GM23338 (cell line): ENCODE results near the gene WFDC8.

Experiments
- CREB1 ChIP-seq: fragments of 250-450 bp; sonication (Bioruptor Pico); IDR thresholded peaks from 2 replicates; pipeline ENCODE4 v1.5.0; 2020; ENCODE audit warnings: low read depth, mild to moderate bottlenecking, moderate library complexity
- CTCF ChIP-seq, 2 experiments: fragments of 200-600 bp in 1 of 2; sonication (generic) in 1 of 2; conservative IDR thresholded peaks; 2 replicates each; pipeline versions ENCODE4 v1.5.1 to v1.6.1; 2016 to 2017; ENCODE audit warnings: antibody characterized with exemption in 2 of 2, low read depth in 2 of 2, mild to moderate bottlenecking in 2 of 2, moderate library complexity in 1 of 2
- EZH2 ChIP-seq: fragments of 200-600 bp; sonication (generic); IDR thresholded peaks from one replicate; pipeline ENCODE4 v1.8.0; 2017; ENCODE audit warnings: antibody characterized with exemption, mild to moderate bottlenecking, low read depth; ENCODE audit not compliant: unreplicated experiment
- EZH2phosphoT487 ChIP-seq: fragments of 200-600 bp; sonication (generic); IDR thresholded peaks from one replicate; pipeline ENCODE4 v1.8.1; 2018; ENCODE audit warnings: antibody characterized with exemption; ENCODE audit not compliant: unreplicated experiment
- POLR2AphosphoS5 ChIP-seq: IDR thresholded peaks from 2 replicates; pipeline ENCODE4 v1.6.1; 2016; ENCODE audit warnings: antibody characterized with exemption, low read depth
- REST ChIP-seq: IDR thresholded peaks from one replicate; pipeline ENCODE4 v1.6.1; 2018; ENCODE audit warnings: antibody characterized with exemption; ENCODE audit not compliant: unreplicated experiment

GRCh38 chr20:45607810-45608209 is 28.7 kb upstream of the WFDC8 start:
- TF ChIP-seq CTCF (conservative IDR thresholded peaks at IDR 0.05; ENCODE audit: low read depth in 2 of 2) (no peak), POLR2AphosphoS5 (no peak), CREB1 (CRISPR knock-in tag) (no peak), REST (no peak), EZH2phosphoT487 (no peak), EZH2 (no peak)
